GM19438 (cell line): ENCODE results near the gene CPLX1.

ENCODE experiments used
- ATAC-seq: cut with Tn5 transposase; IDR thresholded peaks from one replicate; pipeline ENCODE4 v1.9.1; 2021; ENCODE audit warnings: low read depth; ENCODE audit not compliant: unreplicated experiment

CPLX1 gene

GRCh38 chr4:856225-856901 is 30.4 kb upstream of the CPLX1 start:
- no peak for ATAC-seq

- ATAC-seq, result no peak
These were observed 29.9 kb upstream of the CPLX1 start for GRCh38 chr4:855880-856224.

- no peak for ATAC-seq
These were observed 28.4 kb upstream of the CPLX1 start for GRCh38 chr4:854356-854755.

GRCh38 chr4:853416-853781 is 27.5 kb upstream of the CPLX1 start:
- ATAC-seq, result no peak

- ATAC-seq, result no peak
These were observed 25.9 kb upstream of the CPLX1 start for GRCh38 chr4:851701-852430.

- ATAC-seq, result no peak
These were observed 24.5 kb upstream of the CPLX1 start for GRCh38 chr4:850323-850945.

GRCh38 chr4:849478-850175 is 23.7 kb upstream of the CPLX1 start:
- no peak for ATAC-seq

GRCh38 chr4:848803-849477 is 23.0 kb upstream of the CPLX1 start:
- no peak for ATAC-seq

- no peak for ATAC-seq
These were observed 22.4 kb upstream of the CPLX1 start for GRCh38 chr4:848307-848691.

DNA sequence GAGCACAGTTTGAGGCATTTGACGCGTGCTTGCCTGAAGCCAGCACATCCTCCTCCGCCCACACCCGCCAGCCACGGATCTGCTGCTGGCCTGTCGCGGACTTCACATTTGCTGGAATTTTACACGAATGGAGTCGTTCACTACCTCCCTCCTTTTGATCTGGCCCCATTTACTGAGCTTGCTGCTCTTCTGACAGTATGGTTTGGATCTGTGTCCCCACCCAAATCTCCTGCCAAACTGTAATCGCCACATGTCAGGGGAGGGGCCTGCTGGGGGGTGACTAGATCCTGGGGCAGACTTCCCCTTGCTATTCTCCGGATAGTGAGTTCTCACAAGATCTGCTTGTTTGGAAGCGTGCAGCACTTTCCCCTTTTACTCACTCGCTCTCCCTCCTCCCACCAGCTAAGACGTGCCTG is 19.9 kb upstream of the CPLX1 start:
- ATAC-seq, result no peak

DNA sequence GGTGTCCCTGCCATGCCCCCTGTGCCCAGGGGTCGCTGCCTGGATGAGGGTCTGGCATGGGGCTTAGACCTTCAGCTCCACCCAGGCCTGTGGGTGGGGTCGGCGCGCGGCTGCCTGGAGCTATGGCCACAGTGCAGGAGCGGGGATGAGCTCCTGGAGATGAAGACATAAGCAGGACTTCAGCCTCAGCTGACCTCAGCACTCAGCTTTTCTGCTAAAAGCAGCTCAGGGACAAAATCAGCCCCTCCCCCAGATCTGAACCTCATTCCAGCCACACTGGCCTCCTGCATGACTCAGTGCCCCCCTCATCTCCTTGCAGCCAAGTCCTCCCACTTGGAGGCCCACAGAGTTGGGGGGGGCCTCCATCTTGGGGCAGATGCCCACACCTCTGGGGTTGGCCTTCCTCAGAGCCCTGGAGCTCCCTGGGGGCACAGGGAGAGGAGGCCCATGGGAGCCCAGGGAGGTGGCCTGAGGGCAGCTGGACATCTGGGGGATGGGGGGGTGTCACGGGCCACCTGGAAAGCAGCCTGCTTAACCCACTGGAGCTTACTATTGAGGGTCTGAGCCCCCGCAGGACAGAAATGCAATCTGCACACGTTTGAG is 19.4 kb upstream of the CPLX1 start:
- no peak for ATAC-seq

GRCh38 chr4:844752-845232 is 18.9 kb upstream of the CPLX1 start:
- ATAC-seq, result no peak

- ATAC-seq, result no peak
These were observed 13.9 kb upstream of the CPLX1 start for GRCh38 chr4:839675-840443.

GRCh38 chr4:837772-838171 is 11.8 kb upstream of the CPLX1 start:
- no peak for ATAC-seq

DNA sequence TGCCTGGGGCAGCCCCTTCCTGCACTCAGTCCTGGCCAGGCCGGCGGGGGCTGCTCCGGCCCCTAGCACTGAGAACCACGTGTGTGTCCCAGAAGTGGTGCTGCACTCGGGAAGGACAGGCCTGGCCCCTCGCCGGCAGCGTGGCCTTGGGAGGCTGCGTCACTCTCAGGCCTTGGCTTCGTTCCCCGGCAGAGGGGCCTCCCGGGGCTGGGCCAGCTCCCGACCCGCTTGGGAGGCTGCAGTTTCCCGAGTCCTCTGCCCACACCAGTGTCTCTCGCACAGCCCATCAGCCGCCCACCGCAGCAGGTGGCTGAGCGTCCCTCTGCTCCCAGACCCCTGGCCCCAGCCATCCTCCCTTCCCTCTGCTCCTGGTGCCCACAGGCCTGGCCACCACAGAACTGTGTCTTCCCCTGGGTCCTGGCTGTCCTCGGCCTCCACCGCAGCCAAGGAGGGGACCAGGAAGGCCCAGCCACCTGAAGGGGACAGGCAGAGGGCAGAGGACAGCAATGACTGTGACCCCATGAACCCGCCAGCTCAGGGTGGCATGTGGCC is 10.9 kb upstream of the CPLX1 start:
- ATAC-seq, result no peak

GRCh38 chr4:836003-836511 is 10.1 kb upstream of the CPLX1 start:
- ATAC-seq, result no peak

GRCh38 chr4:835148-836002 is 9.4 kb upstream of the CPLX1 start:
- no peak for ATAC-seq
